HG02610 (cell line): ENCODE results near the gene LBX1.

Experiments used
- ATAC-seq: cut with Tn5 transposase; IDR thresholded peaks from one replicate; pipeline ENCODE4 v1.9.1; 2021; ENCODE audit warnings: mild to moderate bottlenecking, moderate library complexity; ENCODE audit not compliant: unreplicated experiment

Gene LBX1

DNA sequence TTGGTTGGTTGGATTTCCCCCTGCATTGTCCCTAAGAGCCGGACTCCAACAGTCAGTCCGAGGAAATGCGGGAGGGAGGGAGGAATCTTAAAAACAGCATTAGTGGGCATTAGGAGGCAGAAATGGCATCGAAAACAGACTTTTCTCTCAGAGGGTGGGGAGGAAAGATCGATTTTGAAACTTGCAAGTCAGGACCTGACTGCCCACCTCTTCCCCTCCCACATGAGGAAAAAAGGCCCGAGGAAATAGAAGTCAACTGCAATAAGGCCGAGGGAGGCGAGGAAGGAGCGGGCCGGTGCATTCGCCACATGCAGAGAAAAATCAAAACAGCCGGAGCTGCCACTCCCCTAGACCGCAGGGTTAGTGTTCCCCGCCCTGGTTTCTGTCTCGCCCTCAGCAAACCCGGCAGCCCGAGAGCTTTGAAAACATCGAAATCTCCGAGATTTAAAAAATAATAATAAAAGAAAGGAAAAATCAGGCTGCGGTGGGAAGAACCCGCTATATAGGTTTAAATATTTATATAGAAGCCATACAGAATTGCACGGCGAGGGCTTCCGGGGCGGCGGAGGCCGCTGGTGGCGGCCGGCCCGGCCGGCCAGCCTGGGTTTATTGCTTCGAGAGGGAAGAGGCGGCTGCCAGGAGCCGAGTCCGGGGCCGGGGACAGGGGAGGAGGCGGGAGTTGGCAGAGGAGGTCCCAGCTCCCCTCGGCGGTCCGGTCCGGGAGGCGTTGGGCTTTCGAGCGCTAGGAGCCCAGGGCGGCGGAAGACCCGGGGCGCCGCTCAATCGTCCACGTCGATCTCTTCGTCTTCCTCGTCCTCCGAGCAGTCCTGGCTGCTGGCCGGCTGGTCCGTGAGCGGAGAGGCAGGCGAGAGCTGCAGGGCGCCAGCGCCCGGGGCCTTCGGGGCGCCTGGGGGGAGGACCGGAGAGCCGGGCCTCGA lies 2.5 kb downstream of the LBX1 start:
- ATAC-seq, result no peak

DNA sequence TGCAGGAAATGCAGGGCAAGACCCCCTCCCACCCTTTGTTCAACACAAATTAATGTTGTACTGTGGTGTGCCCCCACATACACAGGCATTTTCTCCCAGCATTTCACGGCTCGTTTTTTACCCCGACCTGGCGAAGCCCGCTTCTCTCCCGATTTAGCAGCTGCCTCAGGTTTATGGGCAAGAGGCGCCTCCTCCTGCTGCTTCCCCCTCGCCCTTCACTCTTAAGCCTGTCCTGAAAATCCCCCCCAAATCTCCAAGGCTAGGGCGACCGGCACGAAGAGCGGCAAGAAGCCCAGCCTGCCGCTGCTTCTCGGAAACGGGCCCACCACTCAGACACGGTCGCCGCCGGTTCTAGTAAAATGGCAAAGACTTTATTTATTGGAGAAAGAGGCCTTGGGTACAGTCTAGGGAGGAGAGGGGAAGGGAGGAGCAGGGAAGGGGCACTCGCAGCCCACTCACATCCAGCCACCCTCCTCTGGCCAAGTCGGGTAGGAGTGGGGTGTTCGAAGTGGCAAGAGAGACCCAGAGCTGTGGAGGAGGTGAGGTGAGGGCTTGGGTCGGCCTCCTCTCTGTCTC lies 3.3 kb downstream of the LBX1 start:
- ATAC-seq, result no peak

DNA sequence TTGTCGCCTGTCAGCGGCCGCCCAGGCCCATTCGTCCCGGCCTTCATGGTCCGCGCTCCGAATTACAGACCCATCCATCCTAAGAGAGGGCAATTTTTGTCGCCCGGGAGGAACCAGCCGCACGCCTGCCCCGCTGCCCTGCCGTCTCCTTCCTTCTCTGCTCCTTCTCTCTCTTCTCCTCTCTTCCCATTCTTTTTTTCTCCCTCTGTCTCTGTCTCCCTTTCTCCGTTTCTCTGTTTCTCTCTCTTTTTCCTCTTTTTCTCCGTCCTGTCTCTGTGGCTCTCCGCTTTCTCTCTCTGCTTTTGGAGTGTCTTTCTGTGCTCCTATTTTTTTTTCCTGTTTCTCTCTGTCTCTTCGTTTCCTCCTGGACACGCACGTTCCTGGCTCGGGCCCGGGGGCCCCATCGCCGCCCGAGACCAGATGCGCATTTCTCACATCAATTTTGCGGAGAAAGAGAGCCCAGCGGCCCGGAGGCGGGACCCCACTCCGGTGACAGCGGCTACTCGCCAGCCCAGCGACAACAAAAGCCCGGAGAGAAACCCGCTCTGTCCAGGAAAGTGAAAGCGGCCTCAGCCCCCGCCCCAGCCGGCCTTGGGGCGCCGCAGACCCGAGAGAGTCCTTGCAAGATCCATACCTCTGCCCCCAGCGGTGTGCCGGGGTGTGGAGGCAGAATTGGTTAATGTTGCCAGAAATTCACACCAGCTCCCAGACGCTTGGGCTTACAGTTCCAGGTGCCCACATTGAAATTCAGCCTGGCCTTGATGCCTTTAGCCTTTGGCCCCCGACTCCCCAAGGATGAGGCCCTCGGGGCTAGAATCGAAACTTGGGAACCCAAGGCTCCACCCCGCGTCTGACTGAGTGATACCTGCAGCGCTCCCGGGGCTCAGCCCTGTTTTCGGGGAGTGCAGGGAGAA lies 4.1 kb downstream of the LBX1 start:
- ATAC-seq, result no peak

DNA sequence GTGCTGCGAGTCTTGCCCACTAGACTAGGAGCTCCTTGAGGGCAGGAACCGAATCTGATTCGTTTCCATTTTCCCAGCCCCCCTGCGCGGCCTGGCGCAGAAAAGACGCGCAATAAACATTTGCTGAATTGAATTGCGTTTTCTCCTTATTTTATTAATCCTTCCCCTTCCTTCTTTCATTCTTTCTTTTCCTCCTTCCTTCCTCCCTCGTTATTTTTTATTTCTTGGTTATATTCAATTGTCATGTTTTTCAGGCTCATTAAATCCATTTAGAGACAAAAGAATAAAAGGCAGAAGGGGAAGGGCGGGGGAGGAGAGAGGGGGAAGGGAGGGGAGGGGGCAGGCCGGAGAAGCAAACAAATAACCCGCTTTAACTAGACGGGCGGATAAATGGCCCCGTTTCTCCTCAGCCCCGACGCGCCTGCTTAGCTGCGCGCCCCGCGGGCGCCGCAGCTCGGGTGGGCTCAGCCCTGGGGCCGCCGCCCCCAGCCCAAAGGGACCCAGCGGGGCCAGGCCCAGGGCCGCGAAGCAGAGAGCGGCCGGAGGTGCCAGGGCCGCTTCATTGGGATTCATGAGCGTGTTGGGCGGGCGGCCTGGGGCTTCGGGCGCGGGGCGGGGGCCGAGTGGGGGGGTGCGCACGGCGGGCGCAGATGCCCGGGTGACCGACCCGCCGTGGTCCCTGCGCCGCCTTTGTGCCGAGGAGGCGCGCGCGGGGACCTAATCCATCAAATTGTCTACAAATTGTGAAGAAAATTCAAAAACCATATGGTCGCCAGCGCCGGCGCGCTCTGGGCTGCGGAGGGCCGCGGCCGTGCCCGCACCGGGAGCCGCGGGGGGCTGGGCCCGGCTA lies 5.0 kb downstream of the LBX1 start:
- no peak for ATAC-seq

DNA sequence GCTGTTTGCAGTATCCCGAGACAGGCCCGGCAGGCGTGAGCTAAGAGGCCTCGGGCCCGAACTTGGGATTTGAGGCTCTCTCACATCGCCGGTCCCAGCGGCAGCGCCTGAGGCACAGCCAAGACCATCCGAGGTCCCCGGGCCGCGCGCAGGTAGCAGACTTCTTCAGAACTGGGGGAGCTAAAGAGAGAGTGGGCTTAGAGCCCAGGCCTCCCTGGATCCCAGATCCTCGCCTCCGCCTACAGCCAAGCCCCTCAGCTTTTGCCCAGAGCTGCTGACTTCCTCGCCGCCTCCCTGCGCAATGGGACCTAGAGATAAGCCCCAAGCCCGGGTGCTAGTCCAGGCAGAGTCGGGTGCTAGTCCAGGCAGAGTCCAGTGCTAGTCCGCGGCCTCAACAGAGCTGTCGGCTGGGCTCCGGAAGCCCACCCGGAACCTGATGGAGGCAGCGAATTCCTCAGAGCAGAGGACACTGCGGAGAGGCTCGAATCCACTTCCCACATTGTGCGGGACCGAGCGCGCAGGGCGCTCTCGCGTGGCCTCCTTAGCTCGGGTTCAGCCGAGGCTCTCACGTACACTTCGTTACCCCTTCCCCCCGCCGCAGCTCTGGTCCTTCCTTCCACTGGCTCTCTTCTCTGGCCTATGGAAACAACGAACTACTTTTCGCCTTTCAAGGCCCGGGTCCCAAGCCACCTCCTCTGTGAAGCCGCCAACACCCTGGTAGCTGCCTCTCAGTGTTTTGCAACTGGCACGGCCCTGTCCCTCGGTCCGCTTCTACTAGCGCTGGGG lies 5.8 kb downstream of the LBX1 start:
- no peak for ATAC-seq

DNA sequence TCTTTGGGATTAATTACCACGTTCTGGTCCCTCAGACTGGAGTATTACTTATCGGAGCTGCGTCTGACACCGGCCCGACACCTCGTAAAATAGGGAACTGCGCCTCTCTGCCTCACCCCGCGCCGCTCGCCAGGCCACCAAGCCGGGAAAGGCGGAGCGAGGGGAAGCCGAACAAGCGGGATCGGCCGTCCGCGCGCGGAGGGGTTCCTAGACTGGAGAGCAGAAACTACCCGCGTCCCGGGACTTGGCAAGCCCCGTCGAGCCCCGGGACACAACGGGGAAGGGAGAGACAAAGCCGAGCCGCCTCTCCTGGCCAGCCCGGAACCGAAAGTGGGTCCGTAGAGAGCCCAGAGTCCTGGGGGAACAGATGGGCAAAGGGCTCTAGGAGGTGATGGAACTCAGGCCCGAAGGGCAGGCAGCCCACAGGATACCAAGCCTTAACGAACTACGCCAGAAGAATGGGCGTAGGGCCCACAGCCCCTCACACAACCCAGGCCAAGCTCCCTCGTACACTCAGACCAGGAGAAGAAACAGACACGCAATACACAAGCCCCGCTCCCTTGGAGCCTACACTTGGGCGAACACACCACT lies 6.5 kb downstream of the LBX1 start:
- ATAC-seq, result no peak

DNA sequence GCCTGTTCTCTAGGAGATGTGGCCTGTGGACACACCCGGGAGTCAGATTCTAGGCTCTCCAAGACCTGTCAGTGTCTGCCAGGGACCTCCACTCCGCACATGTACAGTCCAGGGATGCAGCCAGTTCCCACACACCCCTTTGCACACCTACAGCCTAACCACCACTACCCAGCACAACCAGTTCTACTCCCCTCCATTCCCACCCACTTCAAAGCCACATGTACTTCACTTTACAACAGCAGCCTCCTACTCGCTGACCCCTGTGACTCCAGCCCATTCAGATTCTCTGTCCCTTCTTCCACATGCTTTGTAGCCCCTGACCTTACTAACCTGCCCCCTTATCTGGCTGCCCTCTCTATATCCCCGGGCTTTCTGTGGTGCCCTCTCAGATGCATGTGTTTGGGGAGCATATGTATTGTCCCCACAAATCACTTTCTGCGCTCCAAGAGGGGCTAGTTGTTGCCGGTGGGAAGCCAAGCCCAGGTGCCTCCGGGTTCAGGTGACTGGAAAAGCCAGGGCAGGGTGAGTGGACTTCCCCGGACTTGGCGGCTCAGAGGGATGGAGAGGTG lies 7.2 kb downstream of the LBX1 start:
- no peak for ATAC-seq

DNA sequence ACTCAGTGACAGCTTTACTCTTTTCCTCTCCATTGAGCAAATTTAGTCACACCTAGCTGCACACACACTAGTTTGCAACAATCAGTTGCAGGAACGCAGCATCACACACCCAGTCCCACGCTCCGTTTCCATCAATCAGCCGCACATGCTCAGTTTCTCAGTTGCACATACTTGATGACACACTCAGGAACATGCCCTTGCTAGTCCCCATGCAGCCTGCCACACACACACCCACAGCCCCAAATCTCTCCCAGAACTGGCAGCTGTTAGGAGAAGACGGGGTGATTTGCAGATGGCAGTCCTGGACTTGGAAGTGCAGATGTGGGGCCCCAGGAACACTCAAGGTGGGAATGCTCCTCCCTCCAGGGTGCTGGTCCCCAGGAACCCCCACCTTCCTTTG lies 7.7 kb downstream of the LBX1 start:
- no peak for ATAC-seq

DNA sequence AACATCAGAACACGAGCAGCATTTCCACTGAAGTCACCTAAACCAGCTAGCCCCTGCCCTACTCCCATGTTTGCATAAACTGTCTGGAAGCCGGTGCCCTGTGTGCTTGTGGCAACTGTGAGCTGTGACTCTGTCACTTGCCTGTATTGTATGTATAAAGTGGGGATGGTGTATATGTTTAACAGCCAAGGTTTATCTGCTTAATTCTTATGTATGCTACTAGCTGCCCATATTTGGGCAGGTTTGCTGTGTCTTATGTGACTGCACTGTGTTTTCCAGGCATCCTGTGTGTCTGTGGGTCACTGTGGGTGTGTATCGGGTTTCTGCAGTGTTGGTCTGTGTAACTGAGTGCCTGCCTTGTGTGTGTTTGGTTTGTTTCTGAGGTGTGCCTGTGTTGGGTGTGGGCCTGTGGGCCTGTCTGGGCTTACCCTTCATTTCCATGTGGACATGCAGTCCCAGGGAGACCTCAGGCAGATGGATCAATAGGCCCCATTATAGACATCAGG lies 9.3 kb downstream of the LBX1 start:
- no peak for ATAC-seq

DNA sequence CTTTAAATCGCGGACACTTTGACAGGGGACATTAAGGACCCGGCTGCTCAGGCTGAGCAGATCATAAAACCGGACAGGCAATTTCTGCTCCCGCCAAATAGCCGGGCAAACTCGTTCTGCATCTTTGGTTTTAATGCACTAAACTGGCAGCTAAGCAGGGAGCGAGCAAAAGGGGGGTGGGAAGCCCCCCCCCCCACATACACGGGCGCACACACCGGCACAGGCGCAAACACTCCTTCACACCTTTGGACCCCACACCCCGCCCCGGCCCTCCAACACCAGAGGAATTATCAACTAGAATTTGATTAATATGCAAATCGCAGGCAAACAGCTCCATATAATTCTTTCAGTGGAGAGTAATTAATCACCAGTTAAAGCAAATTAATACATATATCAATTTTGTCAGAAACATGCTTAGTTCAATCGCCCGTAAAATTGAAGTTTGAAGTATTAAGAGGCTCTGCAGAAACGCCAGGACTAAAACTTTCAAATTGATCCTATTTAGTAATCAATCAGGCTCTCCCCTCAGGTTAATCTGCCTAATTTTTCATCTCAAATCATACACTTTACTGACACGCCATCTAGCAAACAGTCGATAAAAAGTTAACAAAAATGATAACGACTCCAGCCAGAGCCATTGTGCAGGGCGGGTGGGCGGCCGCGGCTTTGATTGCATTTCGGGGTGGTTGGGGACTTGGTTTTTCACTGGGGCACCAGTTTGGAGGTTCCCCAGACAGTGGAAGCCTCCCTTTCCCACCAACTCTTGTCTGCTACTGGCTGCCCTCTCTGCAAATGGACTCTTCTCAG lies 9.9 kb downstream of the LBX1 start:
- no peak for ATAC-seq

DNA sequence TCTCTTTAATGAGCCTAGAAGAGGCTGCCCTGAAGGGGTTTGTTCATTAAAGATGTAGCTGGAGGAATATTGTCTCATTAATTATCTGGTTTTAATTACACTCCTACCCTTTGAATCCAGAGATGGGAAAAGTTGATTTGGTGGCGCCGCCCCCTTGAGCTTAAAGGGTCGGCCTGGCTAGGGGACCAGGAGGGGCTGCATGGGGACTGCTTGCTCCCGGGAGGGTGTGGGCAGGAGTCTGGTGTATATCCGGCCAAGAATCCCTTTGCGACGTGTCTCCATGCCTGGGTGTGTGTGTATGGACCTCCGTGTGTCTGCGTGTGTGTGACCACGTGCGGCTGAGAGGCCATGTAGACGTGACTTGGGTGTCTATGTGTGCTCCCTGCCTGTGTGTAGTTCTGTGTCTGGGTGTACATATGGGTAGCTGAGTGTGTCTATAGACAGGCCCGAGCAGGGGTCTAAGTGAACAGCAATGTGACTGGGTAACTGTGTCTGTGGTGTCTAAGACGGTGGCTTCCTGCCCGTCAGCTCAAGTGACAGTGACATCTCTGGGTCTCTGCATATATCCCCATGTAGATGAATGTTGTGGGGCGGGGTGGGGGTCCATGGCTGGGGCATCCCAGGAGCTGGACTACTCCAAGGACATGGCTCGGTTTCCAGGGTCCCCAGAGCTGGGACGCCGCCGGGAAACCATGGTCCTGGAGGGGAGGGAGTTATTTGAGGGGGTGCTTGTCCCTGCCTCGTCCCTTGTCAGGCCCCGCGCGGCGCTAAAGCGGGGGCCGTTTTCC lies 10.7 kb downstream of the LBX1 start:
- ATAC-seq, result no peak

DNA sequence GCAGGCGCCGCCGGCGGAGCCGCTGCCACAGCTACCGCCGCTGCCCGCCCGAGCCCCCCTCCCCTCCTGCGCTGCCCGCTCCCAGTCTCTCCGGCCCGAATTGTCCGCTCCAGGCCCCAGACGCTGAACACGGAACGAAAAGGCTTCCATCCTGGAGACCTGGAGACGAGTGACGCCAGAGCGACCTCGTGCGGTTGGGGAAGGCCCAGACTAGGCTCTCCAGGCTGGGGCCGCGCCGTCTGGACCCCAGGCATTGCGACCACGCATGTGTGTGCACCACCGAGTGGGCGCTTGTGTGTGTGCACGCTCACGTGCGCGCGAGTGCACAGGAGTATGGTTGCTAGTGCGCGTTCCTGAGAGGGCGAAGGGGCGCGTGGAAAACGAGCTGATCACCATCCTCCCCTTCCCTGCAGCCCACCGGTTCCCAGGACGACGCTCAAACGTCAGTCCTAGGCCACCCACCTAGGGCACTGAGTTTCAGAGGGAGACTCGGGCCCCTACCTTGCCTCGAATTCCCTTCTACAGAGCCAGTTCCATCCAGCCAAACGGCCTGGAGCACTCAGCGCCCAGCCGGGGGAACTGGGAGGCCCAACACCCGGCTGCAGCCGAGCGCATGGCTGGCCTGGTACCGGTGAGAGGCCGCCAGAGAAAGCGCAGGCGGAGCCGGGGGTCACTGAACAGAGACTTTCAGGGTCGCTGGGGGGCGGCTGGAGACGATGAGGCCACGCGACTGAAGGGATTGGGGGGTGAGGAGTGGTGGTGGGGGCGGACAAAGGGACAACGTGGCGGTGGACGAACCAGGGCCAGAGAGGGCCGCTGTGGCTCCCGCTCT lies 11.6 kb downstream of the LBX1 start:
- no peak for ATAC-seq

DNA sequence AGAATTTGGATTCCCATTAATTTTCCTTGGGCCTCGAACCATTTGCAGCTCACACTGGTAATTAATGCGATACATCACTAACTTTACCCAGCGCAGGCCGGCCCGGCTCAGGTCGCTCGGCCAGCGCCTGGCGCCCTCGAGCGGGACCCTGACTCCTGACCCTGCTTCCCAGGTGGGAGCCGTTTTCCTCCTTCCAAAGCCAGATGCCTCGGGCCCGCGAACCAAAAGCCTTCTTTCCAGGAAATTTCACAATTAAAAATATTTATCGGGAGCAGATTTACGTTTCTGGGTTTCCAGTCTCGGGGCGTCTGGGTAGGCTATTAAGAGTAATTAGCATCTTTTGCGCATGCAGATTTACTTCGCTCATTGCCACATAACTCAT lies 12.2 kb downstream of the LBX1 start:
- ATAC-seq, result no peak

DNA sequence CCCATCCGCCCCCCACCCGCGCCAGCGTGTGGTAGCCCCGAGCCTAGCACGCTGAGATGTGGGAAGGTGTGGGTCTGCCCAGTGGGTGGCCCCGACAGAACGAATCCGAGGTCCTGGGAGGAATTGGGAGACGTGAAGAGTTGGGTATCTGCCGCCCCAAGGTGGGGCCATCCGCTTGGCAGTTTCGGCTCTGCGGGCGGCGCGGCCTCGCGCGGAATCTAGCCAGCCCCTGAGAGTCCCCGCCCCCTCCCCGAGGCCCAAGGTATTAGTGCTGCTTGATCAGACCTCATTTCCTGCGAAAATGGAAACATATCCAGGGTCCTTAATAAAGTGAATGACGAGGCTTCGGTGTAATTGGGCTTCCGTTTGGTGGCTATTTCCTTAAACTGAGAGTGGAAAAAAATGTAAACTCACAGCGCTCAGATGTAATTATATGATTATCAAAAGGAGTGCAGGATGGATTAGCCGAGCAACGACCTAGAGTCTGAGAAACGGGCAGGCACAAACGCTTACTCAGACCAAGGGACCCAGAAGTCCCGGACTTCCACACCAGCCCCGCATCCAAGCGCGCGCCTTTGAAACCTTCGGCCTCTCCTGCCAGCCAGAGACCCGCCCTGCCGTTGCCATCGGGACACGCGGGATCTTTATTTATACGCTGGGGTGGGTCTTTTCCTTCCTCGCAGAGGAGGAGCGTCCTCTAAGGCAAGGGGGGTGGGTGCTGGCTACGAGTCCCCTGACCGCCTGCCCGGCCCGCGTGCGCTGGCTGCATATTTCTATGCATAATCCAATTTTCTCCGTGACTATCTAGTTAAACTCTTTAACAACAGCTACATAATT lies 12.8 kb downstream of the LBX1 start:
- no peak for ATAC-seq

DNA sequence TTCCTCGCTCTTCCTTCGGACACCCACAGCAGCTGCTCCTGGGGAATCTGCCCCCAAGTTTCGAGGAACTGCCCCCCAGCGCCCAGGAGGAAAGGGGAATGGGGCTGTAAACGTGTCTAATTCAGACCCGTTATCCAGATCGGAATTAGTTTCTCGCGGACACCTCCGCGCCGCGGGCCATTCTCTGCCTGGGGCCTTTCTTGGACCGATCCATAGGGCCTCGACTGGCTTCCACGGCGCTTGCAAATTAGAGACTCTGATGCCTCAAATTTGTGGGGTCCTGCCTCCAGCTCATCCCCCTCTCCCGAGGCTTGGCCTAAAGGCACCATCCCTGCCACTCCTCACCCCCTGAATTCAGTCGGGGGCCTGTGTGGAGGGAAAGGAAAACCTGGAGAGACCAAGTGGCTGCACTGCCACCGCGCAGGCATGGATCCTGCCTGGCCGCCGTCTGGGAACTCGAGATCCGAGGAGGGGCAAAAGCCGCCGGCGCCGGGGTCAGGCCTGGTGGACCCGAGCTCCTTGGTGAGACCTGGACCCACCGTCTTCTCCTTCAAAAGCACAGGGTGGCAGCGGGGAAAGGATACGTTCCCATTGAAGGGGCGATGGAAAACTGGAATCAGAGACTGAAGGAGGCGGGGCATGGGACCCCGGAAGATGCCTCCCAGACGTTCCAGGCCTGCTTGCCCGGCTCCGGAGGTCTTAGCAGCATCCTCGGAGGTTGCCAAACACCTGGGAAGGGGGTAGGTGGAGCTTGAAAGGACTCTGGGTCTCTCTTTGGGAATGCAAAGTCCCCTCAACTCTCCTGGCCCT lies 13.7 kb downstream of the LBX1 start:
- no peak for ATAC-seq
